WTC11 (cell line): ENCODE data around the gene CYP39A1. TPM values are rescaled to one million over a fixed set of nuclear protein-coding genes. Genes with fewer than 3 reads are reported as not detected.
A peak's percentile ranks its signal among the peaks of the same experiment; 100 is the strongest.
"Not testable (repeated sequence)": the region's sequence is repeated elsewhere in the genome, so short reads cannot be mapped to it uniquely, and the experiment has no call there.

Experiments used
- ATAC-seq: fragments of 200-7000 bp; cut with Tn5 transposase; 2 replicates; pipeline ENCODE4 v1.10.0; 2021; ENCODE audit warnings: mild to moderate bottlenecking, moderate library complexity
- CTCF ChIA-PET: fragments of 300-600 bp; sonication (Branson Sonifier 250); formaldehyde crosslinking; loops from one replicate; lab custom pipeline; 2021; ENCODE audit warnings: antibody characterized with exemption; lab: Charles Lee
- POLR2A ChIA-PET: fragments of 350-600 bp; sonication (Branson Sonifier 250); formaldehyde crosslinking; loops from one replicate; lab custom pipeline; 2021; ENCODE audit warnings: antibody characterized with exemption; lab: Charles Lee
- DNase-seq: peaks from one replicate; pipeline ENCODE4 v3.0.0; 2021; ENCODE audit warnings: low spot score
- H3K27ac Mint-ChIP-seq: 2 replicates; pipeline ENCODE4 v1.8.0; 2021; ENCODE audit warnings: mixed read lengths
- H3K27me3 Mint-ChIP-seq: 2 replicates; pipeline ENCODE4 v1.8.0; 2021; ENCODE audit warnings: low read depth, mild to moderate bottlenecking, moderate library complexity, mixed read lengths
- H3K36me3 Mint-ChIP-seq: 2 replicates; pipeline ENCODE4 v1.8.0; 2021; ENCODE audit warnings: mixed read lengths
- H3K4me1 Mint-ChIP-seq: 2 replicates; pipeline ENCODE4 v1.8.0; 2022; ENCODE audit warnings: mixed read lengths
- H3K4me3 Mint-ChIP-seq: 2 replicates; pipeline ENCODE4 v1.8.0; 2021; ENCODE audit warnings: mild to moderate bottlenecking, moderate library complexity, mixed read lengths
- H3K9me3 Mint-ChIP-seq: 2 replicates; pipeline ENCODE4 v1.8.0; 2021; ENCODE audit warnings: mixed read lengths
- CBFB ChIP-seq: sonication (generic); formaldehyde crosslinking; IDR thresholded peaks from 2 replicates; pipeline ENCODE4 v1.8.1; 2022; ENCODE audit warnings: mild to moderate bottlenecking, low read depth, missing genetic modification reagents
- GABPB1 ChIP-seq: sonication (generic); formaldehyde crosslinking; IDR thresholded peaks from 2 replicates; pipeline ENCODE4 v1.8.1; 2023; ENCODE audit warnings: mild to moderate bottlenecking, missing genetic modification reagents
- HMGA2 ChIP-seq: fragments of 250-450 bp; sonication (Bioruptor Pico); IDR thresholded peaks from 2 replicates; pipeline ENCODE4 v1.4.0; 2021; ENCODE audit warnings: mild to moderate bottlenecking, moderate library complexity
- JUN ChIP-seq: sonication (generic); formaldehyde crosslinking; IDR thresholded peaks from 2 replicates; pipeline ENCODE4 v1.8.0; 2023; ENCODE audit warnings: mild to moderate bottlenecking, missing genetic modification reagents
- KAT7 ChIP-seq: sonication (generic); formaldehyde crosslinking; IDR thresholded peaks from 2 replicates; pipeline ENCODE4 v1.8.1; 2023; ENCODE audit warnings: missing genetic modification reagents, mild to moderate bottlenecking, borderline replicate concordance
- NR1H2 ChIP-seq: sonication (generic); formaldehyde crosslinking; IDR thresholded peaks from 2 replicates; pipeline ENCODE4 v1.9.0; 2021; ENCODE audit warnings: mild to moderate bottlenecking, moderate library complexity, missing genetic modification reagents
- RORB ChIP-seq: fragments of 250-450 bp; sonication (Bioruptor Pico); IDR thresholded peaks from 2 replicates; pipeline ENCODE4 v1.9.0; 2021; ENCODE audit warnings: mild to moderate bottlenecking
- SMAD3 ChIP-seq: sonication (generic); formaldehyde crosslinking; IDR thresholded peaks from 2 replicates; pipeline ENCODE4 v1.8.0; 2022; ENCODE audit warnings: missing genetic modification reagents, mild to moderate bottlenecking, borderline replicate concordance
- ZNF121 ChIP-seq: sonication (generic); formaldehyde crosslinking; IDR thresholded peaks from 2 replicates; pipeline ENCODE4 v1.8.0; 2023; ENCODE audit warnings: missing genetic modification reagents
- total RNA-seq: library from RNA; stranded (reverse); gene quantifications from 3 replicates; pipeline ENCODE4 v1.2.3, GENCODE V29; 2021
- TF ChIP-seq, protein P1 (sequence below): fragments of 250-450 bp; sonication (Bioruptor Pico); IDR thresholded peaks from 2 replicates; pipeline ENCODE4 v1.8.0; 2021; ENCODE audit warnings: mild to moderate bottlenecking
- TF ChIP-seq, protein P2 (sequence below): fragments of 250-450 bp; sonication (Bioruptor Pico); IDR thresholded peaks from 2 replicates; pipeline ENCODE4 v1.9.0; 2021; ENCODE audit warnings: moderate library complexity, mild to moderate bottlenecking, inconsistent platforms, borderline replicate concordance
- TF ChIP-seq, protein P3 (sequence below): sonication (generic); formaldehyde crosslinking; conservative IDR thresholded peaks from 2 replicates; pipeline ENCODE4 v1.8.1; 2023; ENCODE audit warnings: mild to moderate bottlenecking, low read depth, missing genetic modification reagents, moderate library complexity
- TF ChIP-seq, protein P4 (sequence below): sonication (generic); formaldehyde crosslinking; IDR thresholded peaks from 2 replicates; pipeline ENCODE4 v1.8.0; 2022; ENCODE audit warnings: missing genetic modification reagents
- TF ChIP-seq, protein P5 (sequence below): fragments of 200-600 bp; IDR thresholded peaks from 2 replicates; pipeline ENCODE4 v1.8.0; 2022; ENCODE audit warnings: antibody characterized with exemption
- TF ChIP-seq, protein P6 (sequence below): sonication (generic); formaldehyde crosslinking; IDR thresholded peaks from 2 replicates; pipeline ENCODE4 v1.8.1; 2023; ENCODE audit warnings: mild to moderate bottlenecking, missing genetic modification reagents, moderate library complexity

Gene CYP39A1
- total RNA-seq, 1 experiment from 2014 or later = 1.6 TPM

DNA sequence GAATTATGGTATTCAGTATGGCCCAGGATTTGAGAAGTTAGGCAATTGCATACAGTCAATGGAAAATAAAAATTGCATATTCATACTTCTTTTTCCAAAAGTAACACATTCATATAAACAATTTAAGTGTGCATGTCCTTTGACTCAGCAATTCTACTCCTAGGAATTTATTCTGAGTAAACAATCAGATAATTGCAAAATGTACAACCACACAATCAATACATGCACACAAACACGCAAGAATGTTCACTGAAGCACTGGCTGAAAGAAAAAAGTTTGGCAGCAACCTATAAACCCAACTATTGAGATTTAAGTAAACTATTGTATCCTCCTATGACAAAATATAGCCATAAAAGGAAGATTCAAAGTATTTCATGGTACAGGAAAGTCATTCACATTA, 1.6 kb downstream of the CYP39A1 start (continued):
- TF ChIP-seq, protein P1, sequence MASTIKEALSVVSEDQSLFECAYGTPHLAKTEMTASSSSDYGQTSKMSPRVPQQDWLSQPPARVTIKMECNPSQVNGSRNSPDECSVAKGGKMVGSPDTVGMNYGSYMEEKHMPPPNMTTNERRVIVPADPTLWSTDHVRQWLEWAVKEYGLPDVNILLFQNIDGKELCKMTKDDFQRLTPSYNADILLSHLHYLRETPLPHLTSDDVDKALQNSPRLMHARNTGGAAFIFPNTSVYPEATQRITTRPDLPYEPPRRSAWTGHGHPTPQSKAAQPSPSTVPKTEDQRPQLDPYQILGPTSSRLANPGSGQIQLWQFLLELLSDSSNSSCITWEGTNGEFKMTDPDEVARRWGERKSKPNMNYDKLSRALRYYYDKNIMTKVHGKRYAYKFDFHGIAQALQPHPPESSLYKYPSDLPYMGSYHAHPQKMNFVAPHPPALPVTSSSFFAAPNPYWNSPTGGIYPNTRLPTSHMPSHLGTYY (CRISPR knock-in tag) = no peak
- no peak for TF ChIP-seq ZNF121 (CRISPR knock-in tag)
- TF ChIP-seq, protein P2, sequence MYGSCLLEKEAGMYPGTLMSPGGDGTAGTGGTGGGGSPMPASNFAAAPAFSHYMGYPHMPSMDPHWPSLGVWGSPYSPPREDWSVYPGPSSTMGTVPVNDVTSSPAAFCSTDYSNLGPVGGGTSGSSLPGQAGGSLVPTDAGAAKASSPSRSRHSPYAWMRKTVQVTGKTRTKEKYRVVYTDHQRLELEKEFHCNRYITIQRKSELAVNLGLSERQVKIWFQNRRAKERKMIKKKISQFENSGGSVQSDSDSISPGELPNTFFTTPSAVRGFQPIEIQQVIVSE (CRISPR knock-in tag) = no peak
- TF ChIP-seq SMAD3 = no peak
- TF ChIP-seq, all 79 proteins: peak for 0

DNA sequence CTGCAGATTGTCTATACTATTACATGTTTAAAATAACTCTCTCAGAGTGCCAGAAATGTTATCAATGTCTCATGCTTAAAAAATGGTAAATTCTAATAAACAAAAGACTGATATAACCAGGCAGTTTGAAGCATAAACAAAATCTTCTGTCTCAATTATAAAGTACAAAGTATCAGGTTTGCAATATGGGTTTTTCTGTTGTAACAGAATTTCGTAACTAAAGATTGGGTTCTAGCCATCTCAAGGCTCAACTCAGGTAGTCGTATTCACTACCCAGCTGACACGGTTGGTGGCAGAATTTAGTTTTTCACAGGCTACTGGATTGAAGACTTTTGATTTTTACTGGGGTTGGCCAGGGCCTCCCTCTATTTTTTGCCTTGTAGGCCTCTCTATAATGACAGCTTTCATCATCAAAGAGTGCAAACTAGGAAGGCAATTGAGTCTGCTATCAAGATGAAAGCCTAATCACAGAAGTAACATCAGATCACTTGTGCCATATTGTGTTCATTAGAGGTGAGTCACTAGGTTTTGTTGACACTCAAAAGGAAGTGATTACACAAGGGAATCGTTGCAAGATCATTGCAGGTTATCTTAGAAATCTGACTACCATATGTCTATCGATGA, 3.6 kb downstream of the CYP39A1 start:
- Mint-ChIP-seq H3K4me3 (no peak overlapping the region), H3K36me3 (no peaks in the 10 kb centered on the region), H3K27ac (no peak overlapping the region), H3K27me3 (peaks cover 7% of the 10 kb centered on the region), H3K4me1 (peaks cover 20% of the 10 kb centered on the region), H3K9me3 (no peaks in the 10 kb centered on the region)
- ATAC-seq = no peak
- DNase-seq = no peak
- CTCF ChIA-PET = no interaction called here
- TF ChIP-seq KAT7 = no peak
- TF ChIP-seq GABPB1 (CRISPR knock-in tag) = peak; percentile 61
- TF ChIP-seq CBFB (CRISPR knock-in tag) = no peak
- TF ChIP-seq, protein P3, sequence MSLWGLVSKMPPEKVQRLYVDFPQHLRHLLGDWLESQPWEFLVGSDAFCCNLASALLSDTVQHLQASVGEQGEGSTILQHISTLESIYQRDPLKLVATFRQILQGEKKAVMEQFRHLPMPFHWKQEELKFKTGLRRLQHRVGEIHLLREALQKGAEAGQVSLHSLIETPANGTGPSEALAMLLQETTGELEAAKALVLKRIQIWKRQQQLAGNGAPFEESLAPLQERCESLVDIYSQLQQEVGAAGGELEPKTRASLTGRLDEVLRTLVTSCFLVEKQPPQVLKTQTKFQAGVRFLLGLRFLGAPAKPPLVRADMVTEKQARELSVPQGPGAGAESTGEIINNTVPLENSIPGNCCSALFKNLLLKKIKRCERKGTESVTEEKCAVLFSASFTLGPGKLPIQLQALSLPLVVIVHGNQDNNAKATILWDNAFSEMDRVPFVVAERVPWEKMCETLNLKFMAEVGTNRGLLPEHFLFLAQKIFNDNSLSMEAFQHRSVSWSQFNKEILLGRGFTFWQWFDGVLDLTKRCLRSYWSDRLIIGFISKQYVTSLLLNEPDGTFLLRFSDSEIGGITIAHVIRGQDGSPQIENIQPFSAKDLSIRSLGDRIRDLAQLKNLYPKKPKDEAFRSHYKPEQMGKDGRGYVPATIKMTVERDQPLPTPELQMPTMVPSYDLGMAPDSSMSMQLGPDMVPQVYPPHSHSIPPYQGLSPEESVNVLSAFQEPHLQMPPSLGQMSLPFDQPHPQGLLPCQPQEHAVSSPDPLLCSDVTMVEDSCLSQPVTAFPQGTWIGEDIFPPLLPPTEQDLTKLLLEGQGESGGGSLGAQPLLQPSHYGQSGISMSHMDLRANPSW (CRISPR knock-in tag) = no peak
- no peak for TF ChIP-seq JUN
- TF ChIP-seq NR1H2 (CRISPR knock-in tag) = no peak
- TF ChIP-seq, protein P4, sequence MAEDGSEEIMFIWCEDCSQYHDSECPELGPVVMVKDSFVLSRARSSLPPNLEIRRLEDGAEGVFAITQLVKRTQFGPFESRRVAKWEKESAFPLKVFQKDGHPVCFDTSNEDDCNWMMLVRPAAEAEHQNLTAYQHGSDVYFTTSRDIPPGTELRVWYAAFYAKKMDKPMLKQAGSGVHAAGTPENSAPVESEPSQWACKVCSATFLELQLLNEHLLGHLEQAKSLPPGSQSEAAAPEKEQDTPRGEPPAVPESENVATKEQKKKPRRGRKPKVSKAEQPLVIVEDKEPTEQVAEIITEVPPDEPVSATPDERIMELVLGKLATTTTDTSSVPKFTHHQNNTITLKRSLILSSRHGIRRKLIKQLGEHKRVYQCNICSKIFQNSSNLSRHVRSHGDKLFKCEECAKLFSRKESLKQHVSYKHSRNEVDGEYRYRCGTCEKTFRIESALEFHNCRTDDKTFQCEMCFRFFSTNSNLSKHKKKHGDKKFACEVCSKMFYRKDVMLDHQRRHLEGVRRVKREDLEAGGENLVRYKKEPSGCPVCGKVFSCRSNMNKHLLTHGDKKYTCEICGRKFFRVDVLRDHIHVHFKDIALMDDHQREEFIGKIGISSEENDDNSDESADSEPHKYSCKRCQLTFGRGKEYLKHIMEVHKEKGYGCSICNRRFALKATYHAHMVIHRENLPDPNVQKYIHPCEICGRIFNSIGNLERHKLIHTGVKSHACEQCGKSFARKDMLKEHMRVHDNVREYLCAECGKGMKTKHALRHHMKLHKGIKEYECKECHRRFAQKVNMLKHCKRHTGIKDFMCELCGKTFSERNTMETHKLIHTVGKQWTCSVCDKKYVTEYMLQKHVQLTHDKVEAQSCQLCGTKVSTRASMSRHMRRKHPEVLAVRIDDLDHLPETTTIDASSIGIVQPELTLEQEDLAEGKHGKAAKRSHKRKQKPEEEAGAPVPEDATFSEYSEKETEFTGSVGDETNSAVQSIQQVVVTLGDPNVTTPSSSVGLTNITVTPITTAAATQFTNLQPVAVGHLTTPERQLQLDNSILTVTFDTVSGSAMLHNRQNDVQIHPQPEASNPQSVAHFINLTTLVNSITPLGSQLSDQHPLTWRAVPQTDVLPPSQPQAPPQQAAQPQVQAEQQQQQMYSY (CRISPR knock-in tag) = no peak
- TF ChIP-seq, all 79 proteins: peak for 1
- POLR2A ChIA-PET = no interaction called here

DNA sequence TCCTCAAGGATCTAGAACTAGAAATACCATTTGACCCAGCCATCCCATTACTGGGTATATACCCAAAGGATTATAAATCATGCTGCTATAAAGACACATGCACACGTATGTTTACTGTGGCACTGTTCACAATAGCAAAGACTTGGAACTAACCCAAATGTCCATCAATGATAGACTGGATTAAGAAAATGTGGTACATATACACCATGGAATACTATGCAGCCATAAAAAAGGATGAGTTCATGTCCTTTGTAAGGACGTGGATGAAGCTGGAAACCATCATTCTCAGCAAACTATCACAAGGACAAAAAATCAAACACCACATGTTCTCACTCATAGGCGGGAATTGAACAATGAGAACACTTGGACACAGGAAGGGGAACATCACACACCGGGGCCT, 4.5 kb downstream of the CYP39A1 start:
- H3K27ac Mint-ChIP-seq, H3K27me3 Mint-ChIP-seq, H3K9me3 Mint-ChIP-seq, CTCF ChIA-PET, ATAC-seq, POLR2A ChIA-PET, DNase-seq, H3K36me3 Mint-ChIP-seq, H3K4me3 Mint-ChIP-seq: not testable (repeated sequence)
- peaks cover 15% of the 10 kb centered on the region for H3K4me1 Mint-ChIP-seq

DNA sequence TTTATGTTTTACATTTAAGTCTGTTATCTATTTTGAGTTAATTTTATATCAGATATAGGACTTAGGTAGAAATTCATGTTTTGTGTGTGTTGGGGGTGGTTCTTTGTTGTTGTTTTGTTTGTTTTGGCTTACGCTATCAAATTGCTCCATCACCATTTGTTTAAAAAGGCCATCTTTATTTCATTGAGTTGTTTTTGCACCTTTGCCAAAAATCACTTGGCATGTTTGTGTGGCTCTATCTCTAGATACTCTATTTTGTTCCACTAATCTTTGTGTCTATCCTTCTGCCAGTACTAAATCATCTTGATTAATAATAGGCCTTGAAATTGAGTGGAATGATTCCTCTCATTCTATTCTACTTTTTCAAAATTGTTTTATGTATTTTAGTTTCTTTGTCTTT, 7.4 kb downstream of the CYP39A1 start:
- ATAC-seq = no peak
- no peak for TF ChIP-seq HMGA2 (CRISPR knock-in tag)
- TF ChIP-seq, protein P5, sequence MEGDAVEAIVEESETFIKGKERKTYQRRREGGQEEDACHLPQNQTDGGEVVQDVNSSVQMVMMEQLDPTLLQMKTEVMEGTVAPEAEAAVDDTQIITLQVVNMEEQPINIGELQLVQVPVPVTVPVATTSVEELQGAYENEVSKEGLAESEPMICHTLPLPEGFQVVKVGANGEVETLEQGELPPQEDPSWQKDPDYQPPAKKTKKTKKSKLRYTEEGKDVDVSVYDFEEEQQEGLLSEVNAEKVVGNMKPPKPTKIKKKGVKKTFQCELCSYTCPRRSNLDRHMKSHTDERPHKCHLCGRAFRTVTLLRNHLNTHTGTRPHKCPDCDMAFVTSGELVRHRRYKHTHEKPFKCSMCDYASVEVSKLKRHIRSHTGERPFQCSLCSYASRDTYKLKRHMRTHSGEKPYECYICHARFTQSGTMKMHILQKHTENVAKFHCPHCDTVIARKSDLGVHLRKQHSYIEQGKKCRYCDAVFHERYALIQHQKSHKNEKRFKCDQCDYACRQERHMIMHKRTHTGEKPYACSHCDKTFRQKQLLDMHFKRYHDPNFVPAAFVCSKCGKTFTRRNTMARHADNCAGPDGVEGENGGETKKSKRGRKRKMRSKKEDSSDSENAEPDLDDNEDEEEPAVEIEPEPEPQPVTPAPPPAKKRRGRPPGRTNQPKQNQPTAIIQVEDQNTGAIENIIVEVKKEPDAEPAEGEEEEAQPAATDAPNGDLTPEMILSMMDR = no peak
- TF ChIP-seq, protein P4 (CRISPR knock-in tag) = no peak
- no peak for TF ChIP-seq RORB (CRISPR knock-in tag)
- TF ChIP-seq, protein P6, sequence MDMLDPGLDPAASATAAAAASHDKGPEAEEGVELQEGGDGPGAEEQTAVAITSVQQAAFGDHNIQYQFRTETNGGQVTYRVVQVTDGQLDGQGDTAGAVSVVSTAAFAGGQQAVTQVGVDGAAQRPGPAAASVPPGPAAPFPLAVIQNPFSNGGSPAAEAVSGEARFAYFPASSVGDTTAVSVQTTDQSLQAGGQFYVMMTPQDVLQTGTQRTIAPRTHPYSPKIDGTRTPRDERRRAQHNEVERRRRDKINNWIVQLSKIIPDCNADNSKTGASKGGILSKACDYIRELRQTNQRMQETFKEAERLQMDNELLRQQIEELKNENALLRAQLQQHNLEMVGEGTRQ = no peak

More for the DNA sequence above, 7.4 kb downstream of the CYP39A1 start:
- ChIA-PET POLR2A (no interaction called here), CTCF (no interaction called here)
- Mint-ChIP-seq H3K36me3 (no peaks in the 10 kb centered on the region), H3K4me3 (no peak overlapping the region), H3K9me3 (no peaks in the 10 kb centered on the region), H3K27ac (no peak overlapping the region), H3K27me3 (no peaks in the 10 kb centered on the region), H3K4me1 (peaks cover 7% of the 10 kb centered on the region; the same call in 1 of the 2 replicates)
- no peak for DNase-seq
